ENCODE results near the gene ANKDD1A. TPM values are rescaled to one million over a fixed set of nuclear protein-coding genes. Genes with fewer than 3 reads are reported as not detected.

The ANKDD1A gene
- polyA plus RNA-seq, 3 donors, result 0.49 to 3.5 (median 0.90) TPM

DNA sequence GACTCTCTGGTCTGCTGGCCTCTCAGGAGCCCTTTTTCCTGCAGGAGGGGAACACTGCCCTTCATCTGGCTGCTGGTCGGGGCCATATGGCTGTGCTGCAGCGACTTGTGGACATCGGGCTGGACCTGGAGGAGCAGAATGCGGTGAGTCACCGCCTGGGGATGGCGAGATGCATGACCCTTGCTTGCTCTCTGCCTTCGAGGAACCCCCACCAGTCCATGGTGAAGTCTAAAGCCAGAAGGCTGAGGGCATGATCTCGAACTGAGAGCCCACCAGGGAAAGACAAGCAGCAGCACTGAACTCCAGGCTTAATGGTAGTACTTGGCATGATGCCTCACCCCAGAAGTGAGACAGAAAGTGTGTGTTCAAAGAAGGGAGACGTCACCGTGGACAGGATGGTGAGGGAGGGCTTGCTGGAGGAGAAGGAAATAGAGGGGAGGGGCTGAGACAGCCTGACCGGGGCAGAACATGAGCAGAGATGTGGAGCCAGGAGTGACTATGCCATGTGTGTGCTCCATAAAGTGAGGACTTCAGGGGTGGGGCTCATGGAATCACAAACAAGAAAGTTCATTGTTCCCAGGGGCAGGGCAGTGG is 19.2 kb downstream of the ANKDD1A start:
- H3K27ac ChIP-seq (ENCODE audit: low read depth in 1 of 2, low read length in 2 of 2), result no peak overlapping the region
- H3K79me2 ChIP-seq (ENCODE audit: insufficient read depth, low read length), result no peaks in the 10 kb centered on the region
- H3K4me3 Mint-ChIP-seq, result no peak overlapping the region
- peaks cover 0 to 4% (median 0%) of the 10 kb centered on the region in 7 donors for H3K9me3 Mint-ChIP-seq
- WGBS (ENCODE audit: insufficient coverage), result 69% methylated on average over 11 of the region's 11 CpGs
- no peaks in the 10 kb centered on the region for H3K36me3 Mint-ChIP-seq
- no peaks in the 10 kb centered on the region for H3K4me1 ChIP-seq (ENCODE audit: control insufficient read depth in 1 of 2, insufficient read depth in 2 of 2, low read length in 2 of 2)
- no peaks in the 10 kb centered on the region for H4K20me1 ChIP-seq (ENCODE audit: insufficient read depth, low read length)
- H3K9me3 ChIP-seq (replicated peaks in 1 of 2; ENCODE audit: control insufficient read depth in 1 of 2, insufficient read depth in 1 of 2, low read length in 2 of 2), result no peaks in the 10 kb centered on the region
- no peak overlapping the region for H2AFZ ChIP-seq (ENCODE audit: insufficient read depth, low read depth, low read length, poor library complexity, severe bottlenecking)
- intact Hi-C loops (cut with micrococcal nuclease), result no loop called here
- peaks cover 5% of the 10 kb centered on the region for H3K4me1 Mint-ChIP-seq
- TF ChIP-seq CTCF (IDR thresholded peaks at IDR 0.05), result no peak
- H3K27me3 ChIP-seq (ENCODE audit: control insufficient read depth in 2 of 2, insufficient read depth in 2 of 2, low read length in 2 of 2), result no peaks in the 10 kb centered on the region
- H3K27me3 Mint-ChIP-seq (ENCODE audit: low read depth in 3 of 3), result peaks cover 2 to 7% (median 2%) of the 10 kb centered on the region in 3 donors
- H3K36me3 ChIP-seq (replicated peaks in 1 of 2; ENCODE audit: control insufficient read depth in 1 of 2, insufficient read depth in 2 of 2, low read length in 2 of 2), result no peaks in the 10 kb centered on the region
- H3K4me3 ChIP-seq (replicated peaks in 1 of 3; ENCODE audit: low read depth in 2 of 3, low read length in 3 of 3), result no peak overlapping the region
- H3K27ac Mint-ChIP-seq, result peak overlapping the region in 2 of 7 donors; percentile 21 to 22
- H3K4me2 ChIP-seq (replicated peaks; ENCODE audit: extremely low read depth, low read length, poor library complexity, severe bottlenecking), result no peak overlapping the region
- H3K9ac ChIP-seq (ENCODE audit: insufficient read depth, low read length, poor library complexity, severe bottlenecking), result no peak overlapping the region
- no peak for DNase-seq

GRCh38 chr15:64931381-64931780 is 19.7 kb downstream of the ANKDD1A start:
- H2AFZ ChIP-seq (ENCODE audit: insufficient read depth, low read depth, low read length, poor library complexity, severe bottlenecking), result no peak overlapping the region
- no peaks in the 10 kb centered on the region for H3K27me3 ChIP-seq (ENCODE audit: control insufficient read depth in 2 of 2, insufficient read depth in 2 of 2, low read length in 2 of 2)
- H3K36me3 ChIP-seq (replicated peaks in 1 of 2; ENCODE audit: control insufficient read depth in 1 of 2, insufficient read depth in 2 of 2, low read length in 2 of 2), result no peaks in the 10 kb centered on the region
- Mint-ChIP-seq H3K4me3 (no peak overlapping the region), H3K36me3 (no peaks in the 10 kb centered on the region), H3K9me3 (peaks cover 0 to 4% (median 0%) of the 10 kb centered on the region in 7 donors), H3K4me1 (peaks cover 5% of the 10 kb centered on the region), H3K27me3 (ENCODE audit: low read depth in 3 of 3) (peaks cover 2 to 7% (median 2%) of the 10 kb centered on the region in 3 donors), H3K27ac (peak overlapping the region in 2 of 7 donors; percentile 21 to 22)
- no peaks in the 10 kb centered on the region for H3K79me2 ChIP-seq (ENCODE audit: insufficient read depth, low read length)
- H3K4me1 ChIP-seq (ENCODE audit: control insufficient read depth in 1 of 2, insufficient read depth in 2 of 2, low read length in 2 of 2), result no peaks in the 10 kb centered on the region
- H4K20me1 ChIP-seq (ENCODE audit: insufficient read depth, low read length), result no peaks in the 10 kb centered on the region
- no peak overlapping the region for H3K4me2 ChIP-seq (replicated peaks; ENCODE audit: extremely low read depth, low read length, poor library complexity, severe bottlenecking)
- H3K4me3 ChIP-seq (replicated peaks in 1 of 3; ENCODE audit: low read depth in 2 of 3, low read length in 3 of 3), result no peak overlapping the region
- H3K9me3 ChIP-seq (replicated peaks in 1 of 2; ENCODE audit: control insufficient read depth in 1 of 2, insufficient read depth in 1 of 2, low read length in 2 of 2), result no peaks in the 10 kb centered on the region
- no peak for DNase-seq
- intact Hi-C loops (cut with micrococcal nuclease), result no loop called here
- no peak overlapping the region for H3K9ac ChIP-seq (ENCODE audit: insufficient read depth, low read length, poor library complexity, severe bottlenecking)
- 96% methylated on average over 7 of the region's 8 CpGs for WGBS (ENCODE audit: insufficient coverage)
- no peak for TF ChIP-seq CTCF (IDR thresholded peaks at IDR 0.05)
- H3K27ac ChIP-seq (ENCODE audit: low read depth in 1 of 2, low read length in 2 of 2), result no peak overlapping the region

Data from CD14-positive monocyte (primary cell).